Loucy (cell line): ENCODE results near the gene OCIAD2.

ENCODE experiments used
- EZH2phosphoT487 ChIP-seq: fragments of 200-600 bp; IDR thresholded peaks from 2 replicates; pipeline ENCODE4 v1.6.1; 2018; ENCODE audit warnings: antibody characterized with exemption, mild to moderate bottlenecking, moderate library complexity, borderline replicate concordance
- TF ChIP-seq, protein P1 (sequence below): fragments of 200-600 bp; sonication (generic); conservative IDR thresholded peaks from 2 replicates; pipeline ENCODE4 v1.5.1; 2014; ENCODE audit warnings: mild to moderate bottlenecking, antibody characterized with exemption, low read length

DNA sequence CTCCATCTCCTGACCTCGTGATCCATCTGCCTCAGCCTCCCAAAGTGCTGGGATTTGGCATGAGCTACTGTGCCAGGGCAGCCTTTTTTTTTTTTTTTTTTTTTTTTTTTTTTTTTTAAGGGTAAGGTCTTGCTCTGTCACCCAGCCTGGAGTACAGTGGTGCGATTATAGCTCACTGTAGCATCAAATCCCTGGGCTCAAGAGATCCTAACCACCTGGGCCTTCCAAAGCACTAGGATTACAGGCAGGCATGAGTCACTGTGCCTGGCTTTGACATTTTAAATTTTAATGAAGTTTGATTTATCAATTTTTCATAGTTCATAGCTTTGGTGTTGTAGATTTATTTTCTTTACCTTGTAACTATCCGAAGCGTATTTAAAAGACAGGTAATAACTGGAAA lies 17.8 kb upstream of the OCIAD2 start:
- TF ChIP-seq, protein P1, sequence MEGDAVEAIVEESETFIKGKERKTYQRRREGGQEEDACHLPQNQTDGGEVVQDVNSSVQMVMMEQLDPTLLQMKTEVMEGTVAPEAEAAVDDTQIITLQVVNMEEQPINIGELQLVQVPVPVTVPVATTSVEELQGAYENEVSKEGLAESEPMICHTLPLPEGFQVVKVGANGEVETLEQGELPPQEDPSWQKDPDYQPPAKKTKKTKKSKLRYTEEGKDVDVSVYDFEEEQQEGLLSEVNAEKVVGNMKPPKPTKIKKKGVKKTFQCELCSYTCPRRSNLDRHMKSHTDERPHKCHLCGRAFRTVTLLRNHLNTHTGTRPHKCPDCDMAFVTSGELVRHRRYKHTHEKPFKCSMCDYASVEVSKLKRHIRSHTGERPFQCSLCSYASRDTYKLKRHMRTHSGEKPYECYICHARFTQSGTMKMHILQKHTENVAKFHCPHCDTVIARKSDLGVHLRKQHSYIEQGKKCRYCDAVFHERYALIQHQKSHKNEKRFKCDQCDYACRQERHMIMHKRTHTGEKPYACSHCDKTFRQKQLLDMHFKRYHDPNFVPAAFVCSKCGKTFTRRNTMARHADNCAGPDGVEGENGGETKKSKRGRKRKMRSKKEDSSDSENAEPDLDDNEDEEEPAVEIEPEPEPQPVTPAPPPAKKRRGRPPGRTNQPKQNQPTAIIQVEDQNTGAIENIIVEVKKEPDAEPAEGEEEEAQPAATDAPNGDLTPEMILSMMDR: no peak
- no peak for TF ChIP-seq EZH2phosphoT487
